HEK293T (cell line): ENCODE results near the gene LSR.
A peak's percentile ranks its signal among the peaks of the same experiment; 100 is the strongest.

Experiments used
- CTCF ChIA-PET: fragments of 350-600 bp; formaldehyde crosslinking; extraction: SDS; loops from one replicate; lab custom pipeline; 2021; ENCODE audit warnings: antibody characterized with exemption, inconsistent platforms; lab: Yijun Ruan, JAX
- POLR2A ChIA-PET: fragments of 350-600 bp; formaldehyde crosslinking; extraction: SDS; loops from one replicate; lab custom pipeline; 2020; ENCODE audit warnings: antibody characterized with exemption, inconsistent platforms; lab: Yijun Ruan, JAX
- DNase-seq: peaks from one replicate; pipeline ENCODE4 v3.0.0; 2012; ENCODE audit warnings: mixed read lengths; ENCODE audit errors: extremely low spot score
- ARNT ChIP-seq: fragments of 450-650 bp; IDR thresholded peaks from 2 replicates; pipeline ENCODE4 v1.6.1; 2017; ENCODE audit warnings: mild to moderate bottlenecking
- BHLHE40 ChIP-seq: fragments of 450-650 bp; IDR thresholded peaks from 2 replicates; pipeline ENCODE4 v1.6.1; 2016; ENCODE audit warnings: mild to moderate bottlenecking, moderate library complexity, borderline replicate concordance
- CTBP1 ChIP-seq: fragments of 450-650 bp; IDR thresholded peaks from 2 replicates; pipeline ENCODE4 v1.6.1; 2016; ENCODE audit warnings: borderline replicate concordance
- ELF4 ChIP-seq: fragments of 450-650 bp; IDR thresholded peaks from 2 replicates; pipeline ENCODE4 v1.6.1; 2017; ENCODE audit warnings: antibody characterized with exemption
- FOXA1 ChIP-seq: fragments of 450-650 bp; IDR thresholded peaks from 2 replicates; pipeline ENCODE4 v1.6.1; 2016; ENCODE audit warnings: mild to moderate bottlenecking
- FOXK2 ChIP-seq: fragments of 450-650 bp; IDR thresholded peaks from 2 replicates; pipeline ENCODE4 v1.6.1; 2016; ENCODE audit warnings: mild to moderate bottlenecking
- FOXM1 ChIP-seq: fragments of 450-650 bp; IDR thresholded peaks from 2 replicates; pipeline ENCODE4 v1.6.1; 2017; ENCODE audit warnings: mild to moderate bottlenecking, borderline replicate concordance
- HDGF ChIP-seq: fragments of 450-650 bp; IDR thresholded peaks from 2 replicates; pipeline ENCODE4 v1.6.1; 2017; ENCODE audit warnings: antibody characterized with exemption, borderline replicate concordance
- L3MBTL2 ChIP-seq: fragments of 450-650 bp; conservative IDR thresholded peaks from 2 replicates; pipeline ENCODE4 v1.6.1; 2016; ENCODE audit warnings: mild to moderate bottlenecking
- LEF1 ChIP-seq: fragments of 450-650 bp; IDR thresholded peaks from 2 replicates; pipeline ENCODE4 v1.6.1; 2017; ENCODE audit warnings: mild to moderate bottlenecking, borderline replicate concordance
- NFRKB ChIP-seq: fragments of 450-650 bp; IDR thresholded peaks from 2 replicates; pipeline ENCODE4 v1.6.1; 2016; ENCODE audit warnings: mild to moderate bottlenecking, moderate library complexity
- SP1 ChIP-seq: fragments of 450-650 bp; IDR thresholded peaks from 2 replicates; pipeline ENCODE4 v1.6.1; 2017
- SUZ12 ChIP-seq: fragments of 450-650 bp; IDR thresholded peaks from 2 replicates; pipeline ENCODE4 v1.6.1; 2016; ENCODE audit warnings: mild to moderate bottlenecking
- TARDBP ChIP-seq: fragments of 450-650 bp; IDR thresholded peaks from 2 replicates; pipeline ENCODE4 v1.6.1; 2016
- ZNF384 ChIP-seq: fragments of 450-650 bp; IDR thresholded peaks from 2 replicates; pipeline ENCODE4 v1.6.1; 2016
- TF ChIP-seq, protein P1 (sequence below): fragments of 450-650 bp; IDR thresholded peaks from 2 replicates; pipeline ENCODE4 v1.6.1; 2016

The LSR gene

DNA sequence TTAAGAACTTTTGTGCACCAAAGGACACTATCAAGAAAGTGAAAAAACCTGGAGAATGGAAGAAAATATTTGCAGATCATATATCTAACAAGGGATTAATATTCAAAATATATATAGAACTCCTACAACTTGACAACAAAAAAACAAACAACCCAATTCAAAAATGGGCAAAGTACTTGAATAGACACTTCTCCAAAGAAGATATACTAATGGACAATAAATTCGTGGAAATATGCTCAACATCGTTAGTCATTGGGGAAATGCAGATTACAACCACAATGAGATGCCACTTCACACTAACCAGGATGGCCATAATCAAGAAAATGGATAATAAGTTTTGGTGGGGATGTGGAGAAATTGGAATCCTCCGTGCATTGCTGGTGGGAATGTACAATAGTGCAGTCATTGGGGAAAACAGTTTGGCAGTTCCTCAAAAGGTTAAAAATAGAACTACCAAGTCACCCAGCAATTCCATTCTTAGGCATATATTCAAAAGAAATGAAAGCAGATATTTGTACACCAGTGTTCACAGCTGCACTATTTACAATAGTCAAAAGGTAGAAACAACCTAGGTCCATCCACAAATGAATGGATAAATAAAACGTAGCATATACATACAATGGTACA lies 2.2 kb upstream of the LSR start:
- DNase-seq, result no peak
- POLR2A ChIA-PET, result no interaction called here
- CTCF ChIA-PET, result no interaction called here
- no peak for TF ChIP-seq FOXK2
- TF ChIP-seq CTBP1, result no peak
- TF ChIP-seq ELF4, result no peak
- TF ChIP-seq FOXM1, result no peak
- no peak for TF ChIP-seq ARNT
- no peak for TF ChIP-seq NFRKB
- TF ChIP-seq, protein P1, sequence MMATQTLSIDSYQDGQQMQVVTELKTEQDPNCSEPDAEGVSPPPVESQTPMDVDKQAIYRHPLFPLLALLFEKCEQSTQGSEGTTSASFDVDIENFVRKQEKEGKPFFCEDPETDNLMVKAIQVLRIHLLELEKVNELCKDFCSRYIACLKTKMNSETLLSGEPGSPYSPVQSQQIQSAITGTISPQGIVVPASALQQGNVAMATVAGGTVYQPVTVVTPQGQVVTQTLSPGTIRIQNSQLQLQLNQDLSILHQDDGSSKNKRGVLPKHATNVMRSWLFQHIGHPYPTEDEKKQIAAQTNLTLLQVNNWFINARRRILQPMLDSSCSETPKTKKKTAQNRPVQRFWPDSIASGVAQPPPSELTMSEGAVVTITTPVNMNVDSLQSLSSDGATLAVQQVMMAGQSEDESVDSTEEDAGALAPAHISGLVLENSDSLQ, result no peak
- no peak for TF ChIP-seq FOXA1
- no peak for TF ChIP-seq TARDBP
- TF ChIP-seq BHLHE40, result no peak

DNA sequence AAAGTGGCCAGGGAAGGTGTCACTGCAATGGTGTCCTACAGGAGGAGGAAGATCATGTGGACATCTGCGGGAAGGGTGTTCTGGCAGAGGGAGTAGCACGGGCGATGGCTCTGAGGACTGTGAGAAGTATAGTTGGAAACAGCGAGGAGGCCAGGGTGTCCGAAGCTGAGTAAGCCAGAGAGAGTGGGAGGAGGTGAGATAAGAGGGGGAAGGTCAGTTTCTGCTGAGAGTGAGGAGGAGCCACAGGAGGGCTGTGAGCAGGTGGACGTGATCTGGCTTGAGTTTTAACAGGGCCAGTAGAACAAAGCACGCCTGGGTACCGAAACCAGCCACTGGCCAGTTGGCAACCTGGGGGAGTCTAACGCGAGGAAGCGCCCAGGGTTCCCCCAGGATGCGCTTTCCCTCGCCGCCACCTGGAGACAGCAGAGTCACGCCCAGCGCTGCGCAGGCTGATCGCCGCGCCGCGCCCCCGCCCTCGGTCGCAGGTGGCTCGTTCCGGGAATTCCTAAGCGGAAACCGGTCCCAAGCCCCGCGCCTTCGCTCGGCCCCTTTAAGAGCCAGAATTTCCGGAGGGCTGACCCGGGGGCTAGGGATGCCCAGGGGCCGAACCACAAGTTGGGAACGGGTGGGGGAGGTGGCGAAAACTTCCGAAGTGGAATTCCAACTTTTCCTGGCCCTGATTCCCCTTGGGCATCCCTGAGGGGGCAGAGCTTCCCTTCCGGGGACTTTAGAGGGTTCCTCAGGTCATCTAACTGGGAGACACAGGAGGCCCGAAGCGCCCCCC lies 1.1 kb upstream of the LSR start:
- peak; percentile 78 for DNase-seq
- CTCF ChIA-PET, result no interaction called here
- POLR2A ChIA-PET, result interaction anchor here (0.7 kb wide), 1 partner anchor 126 kb away, joined by 3 read pairs; no protein-coding TSS in a partner anchor
- TF ChIP-seq FOXM1, result peak; percentile 80; the same call in 1 of the 2 replicates
- TF ChIP-seq, protein P1, result no peak

DNA sequence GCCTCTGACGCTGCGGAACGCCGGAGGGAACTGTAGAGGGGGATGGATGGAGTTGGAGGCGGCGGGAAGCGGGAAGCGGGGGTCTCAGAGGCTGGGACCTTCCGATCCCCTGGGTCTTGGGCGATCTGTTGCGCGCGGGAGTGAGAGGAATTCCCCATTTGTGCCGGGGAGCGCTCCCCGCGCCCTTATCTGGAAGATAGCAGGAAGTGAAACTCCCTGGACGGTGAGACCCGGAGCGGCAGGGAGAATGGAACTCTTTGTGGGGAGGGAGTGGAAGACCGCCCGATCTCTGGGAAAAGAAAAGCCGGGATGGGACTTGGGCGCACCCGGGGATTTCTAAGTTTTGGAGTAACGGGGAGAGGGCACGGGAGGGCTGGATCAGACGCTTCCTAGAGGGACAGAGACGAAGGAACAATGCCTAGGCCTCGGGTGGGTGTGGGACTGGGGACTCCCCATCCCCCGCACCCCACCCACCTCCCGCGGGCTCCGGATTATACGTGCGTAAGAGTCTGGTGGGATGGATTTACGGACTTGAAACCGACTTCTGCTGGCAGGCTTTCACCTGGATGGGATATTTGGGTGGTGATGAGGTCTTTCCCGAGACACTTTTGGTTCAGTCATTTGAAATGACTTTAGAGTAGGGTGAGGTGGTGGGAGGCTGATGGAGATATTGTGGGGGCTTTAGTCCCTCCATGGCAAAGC lies 495 bp downstream of the LSR start:
- POLR2A ChIA-PET, result no interaction called here
- CTCF ChIA-PET, result no interaction called here
- TF ChIP-seq LEF1 (no peak), SP1 (no peak), ARNT (no peak), SUZ12 (no peak), NFRKB (no peak), TARDBP (no peak), FOXM1 (no peak), FOXK2 (no peak)
- DNase-seq, result no peak

DNA sequence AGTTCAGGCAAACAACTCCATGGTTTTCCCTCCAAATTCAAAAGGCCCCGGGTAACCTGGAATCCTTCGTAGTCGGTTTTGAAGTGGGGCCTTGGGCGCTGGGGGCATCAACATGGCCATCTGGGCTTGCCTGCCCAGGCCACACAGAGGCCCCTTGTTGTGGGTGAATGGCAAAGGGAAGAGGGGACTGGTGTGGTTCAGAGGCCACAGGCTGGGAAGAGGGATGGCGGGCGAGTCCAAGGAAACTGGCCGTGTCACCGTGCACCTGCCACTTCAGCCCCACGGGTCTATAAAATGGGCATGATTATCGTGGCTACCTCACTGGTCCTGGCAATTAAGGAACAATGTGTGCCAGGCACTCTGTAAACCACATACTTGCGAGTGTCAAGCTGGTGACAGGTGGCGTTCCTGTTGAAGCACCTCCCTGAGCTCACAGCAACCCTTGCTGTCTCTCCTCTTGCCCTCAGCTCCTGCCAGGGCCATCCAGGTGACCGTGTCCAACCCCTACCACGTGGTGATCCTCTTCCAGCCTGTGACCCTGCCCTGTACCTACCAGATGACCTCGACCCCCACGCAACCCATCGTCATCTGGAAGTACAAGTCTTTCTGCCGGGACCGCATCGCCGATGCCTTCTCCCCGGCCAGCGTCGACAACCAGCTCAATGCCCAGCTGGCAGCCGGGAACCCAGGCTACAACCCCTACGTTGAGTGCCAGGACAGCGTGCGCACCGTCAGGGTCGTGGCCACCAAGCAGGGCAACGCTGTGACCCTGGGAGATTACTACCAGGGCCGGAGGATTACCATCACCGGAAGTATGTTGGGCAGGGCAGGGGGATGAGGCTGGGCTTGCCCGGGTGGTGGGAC lies 1.3 kb downstream of the LSR start:
- CTCF ChIA-PET, result no interaction called here
- TF ChIP-seq SP1 (no peak), FOXM1 (no peak), BHLHE40 (no peak), FOXK2 (no peak), LEF1 (no peak), ZNF384 (no peak), NFRKB (no peak), SUZ12 (no peak), ARNT (no peak), TARDBP (no peak), ELF4 (no peak), L3MBTL2 (no peak)
- TF ChIP-seq, protein P1, result no peak
- POLR2A ChIA-PET, result interaction anchor here (1.1 to 2.1 kb wide), 2 partner anchors 11 to 16 kb away, joined by 4 to 5 read pairs; no protein-coding TSS in a partner anchor
- DNase-seq, result no peak

DNA sequence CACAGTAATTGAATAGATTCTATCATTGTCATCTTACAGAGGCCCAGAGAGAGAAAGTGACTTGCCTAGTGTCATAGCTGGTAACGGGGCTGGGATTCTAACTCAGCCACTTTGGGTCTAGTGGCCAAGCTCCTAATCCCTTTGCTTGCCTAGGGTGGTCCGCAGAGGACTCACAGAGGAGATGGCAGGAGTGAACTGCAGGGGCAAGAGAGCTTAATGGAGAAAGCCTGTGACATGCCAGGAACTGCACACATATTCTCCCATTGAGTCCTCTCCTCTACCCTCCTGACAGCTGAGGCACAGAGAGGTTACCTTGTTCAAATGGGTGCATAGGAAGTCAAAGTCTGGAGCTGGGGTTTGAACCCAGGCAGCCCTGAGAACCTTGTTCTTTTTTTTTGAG lies 2.7 kb downstream of the LSR start:
- POLR2A ChIA-PET, result interaction anchor here (1.1 to 2.1 kb wide), 2 partner anchors 10 to 15 kb away, joined by 4 to 5 read pairs; no protein-coding TSS in a partner anchor
- TF ChIP-seq SUZ12 (no peak), HDGF (no peak)
- DNase-seq, result no peak
- CTCF ChIA-PET, result no interaction called here
